OCI-LY7 (cell line): ENCODE measurements around the gene TPSB2.

Source experiments
- CTCF ChIP-seq: fragments of 200-600 bp; sonication (generic); conservative IDR thresholded peaks from 2 replicates; pipeline ENCODE4 v1.5.1; 2014; ENCODE audit warnings: mild to moderate bottlenecking, antibody characterized with exemption, low read length, moderate library complexity, mixed read lengths
- EZH2phosphoT487 ChIP-seq: fragments of 200-600 bp; sonication (generic); IDR thresholded peaks from 2 replicates; pipeline ENCODE4 v1.6.1; 2018; ENCODE audit warnings: low read depth, borderline replicate concordance, mild to moderate bottlenecking, mixed run types, antibody characterized with exemption, low read length, moderate library complexity, mixed read lengths

GRCh38 chr16:1216681-1217400, 13.1 kb downstream of the TPSB2 start:
- TF ChIP-seq EZH2phosphoT487: no peak
- TF ChIP-seq CTCF: no peak
